Cardiac septum (tissue), 1 donor: ENCODE results near the gene STMN1. TPM values are rescaled to one million over a fixed set of nuclear protein-coding genes. Genes with fewer than 3 reads are reported as not detected.

ENCODE experiments used
- DNase-seq: peaks from one replicate; pipeline ENCODE4 v3.0.0-alpha.2; 2020; ENCODE audit warnings: low spot score
- intact Hi-C: fragments of 100-400 bp; cut with DNase I; formaldehyde crosslinking; loops from one replicate; pipeline ENCODE4 v1.14.0; 2022
- total RNA-seq: library from RNA; stranded (reverse); fragmentation: NEBNext Ultra II Directional; extraction: Animal tissue kit (Norgen Biotek cat#: 25700); gene quantifications from one replicate; pipeline ENCODE4 v1.2.1, GENCODE V29; 2021
- donor health status: DM: no; HTN: no; CAD: no.

STMN1 gene
- total RNA-seq, 1 donor from 2014 or later, result 55.4 TPM

GRCh38 chr1:25898223-25899015, 7.8 kb downstream of the STMN1 start:
- DNase-seq, result no peak
- intact Hi-C loops, result loop anchor here (5.0 kb wide), 1 partner anchor 249 kb away; no protein-coding TSS in a partner anchor

GRCh38 chr1:25897754-25898153, 8.5 kb downstream of the STMN1 start:
- intact Hi-C loops, result loop anchor here (5.0 kb wide), 1 partner anchor 250 kb away; no protein-coding TSS in a partner anchor
- no peak for DNase-seq

- intact Hi-C loops, result loop anchor here (5.0 kb wide), 1 partner anchor 251 kb away; no protein-coding TSS in a partner anchor
- DNase-seq, result no peak
Measured at GRCh38 chr1:25896266-25896665, 10.0 kb downstream of the STMN1 start.

- DNase-seq, result peak; percentile 91
- intact Hi-C loops, result loop anchor here (1.0 to 5.0 kb wide), 2 partner anchors 103 to 252 kb away; partner anchors contain the start of gene PAFAH2
Measured at GRCh38 chr1:25895365-25895990, 10.7 kb downstream of the STMN1 start.

- intact Hi-C loops, result no loop called here
- DNase-seq, result no peak
Measured at GRCh38 chr1:25893116-25893515, 13.1 kb downstream of the STMN1 start.

GRCh38 chr1:25891606-25892005, 14.6 kb downstream of the STMN1 start:
- intact Hi-C loops, result no loop called here
- DNase-seq, result no peak

GRCh38 chr1:25890239-25891034, 15.8 kb downstream of the STMN1 start:
- intact Hi-C loops, result no loop called here
- DNase-seq, result no peak

- intact Hi-C loops, result no loop called here
- no peak for DNase-seq
Measured at GRCh38 chr1:25889470-25889869, 16.7 kb downstream of the STMN1 start.

- DNase-seq, result no peak
- intact Hi-C loops, result no loop called here
Measured at GRCh38 chr1:25888426-25888987, 17.7 kb downstream of the STMN1 start.

GRCh38 chr1:25885602-25886001, 20.6 kb downstream of the STMN1 start:
- no peak for DNase-seq
- intact Hi-C loops, result no loop called here

- no peak for DNase-seq
- intact Hi-C loops, result no loop called here
Measured at GRCh38 chr1:25881266-25881665, 25.0 kb downstream of the STMN1 start.

- intact Hi-C loops, result no loop called here
Measured at GRCh38 chr1:25880518-25880917, 25.7 kb downstream of the STMN1 start.

GRCh38 chr1:25879675-25880074, 26.5 kb downstream of the STMN1 start:
- DNase-seq, result no peak
- intact Hi-C loops, result no loop called here

More at GRCh38 chr1:25880518-25880917, 25.7 kb downstream of the STMN1 start:
- DNase-seq, result no peak

GRCh38 chr1:25878690-25879089, 27.5 kb downstream of the STMN1 start:
- no peak for DNase-seq
- intact Hi-C loops, result no loop called here

- intact Hi-C loops, result no loop called here
- DNase-seq, result no peak
Measured at GRCh38 chr1:25877155-25877554, 29.1 kb downstream of the STMN1 start.

GRCh38 chr1:25876693-25877077, 29.5 kb downstream of the STMN1 start:
- DNase-seq, result no peak
- intact Hi-C loops, result no loop called here

GRCh38 chr1:25875856-25876692, 30.1 kb downstream of the STMN1 start:
- intact Hi-C loops, result no loop called here
- no peak for DNase-seq

GRCh38 chr1:25875154-25875855, 30.9 kb downstream of the STMN1 start, which contains the start of gene PAQR7:
Gene PAQR7 (minus strand): TSS chr1:25875708. CDS start chr1:25863839, 11,869 bp downstream.
- intact Hi-C loops, result no loop called here
- peak; percentile 89 for DNase-seq
